Keratinocyte (primary cell): ENCODE measurements around the gene TRIM63. TPM values are rescaled to one million over a fixed set of nuclear protein-coding genes. Genes with fewer than 3 reads are reported as not detected.

Experiments
- DNase-seq: peaks from one replicate; pipeline ENCODE4 v3.0.0-alpha.2; 2011; ENCODE audit warnings: low read depth, missing footprints, low spot score
- FAIRE-seq: peaks from 2 replicates; lab custom pipeline; 2011; peaks lifted over from hg19 to GRCh38; lab: Jason Lieb, UNC
- H2AFZ ChIP-seq: 2 replicates; pipeline ENCODE4 v1.6.0; 2012; ENCODE audit warnings: low read length, control low read depth, inconsistent platforms; ENCODE audit not compliant: control insufficient read depth
- H3K27ac ChIP-seq: 2 replicates; pipeline ENCODE4 v1.5.1; 2011; ENCODE audit warnings: low read length; ENCODE audit not compliant: control insufficient read depth, insufficient read depth
- H3K27me3 ChIP-seq: 3 replicates; pipeline ENCODE4 v1.6.0; 2011; ENCODE audit warnings: low read length; ENCODE audit not compliant: control insufficient read depth, insufficient read depth; ENCODE audit errors: extremely low read depth
- H3K36me3 ChIP-seq, 2 experiments: 2 replicates in 1 of 2; 3 replicates in 1 of 2; pipeline ENCODE4 v1.5.1; 2011; ENCODE audit warnings: low read length in 2 of 2, mild to moderate bottlenecking in 1 of 2; ENCODE audit not compliant: control insufficient read depth in 2 of 2, insufficient read depth in 2 of 2; ENCODE audit errors: extremely low read depth in 1 of 2
- H3K4me1 ChIP-seq: 3 replicates; pipeline ENCODE4 v1.5.1; 2011; ENCODE audit warnings: low read length; ENCODE audit not compliant: control insufficient read depth, insufficient read depth; ENCODE audit errors: extremely low read depth
- H3K4me2 ChIP-seq: 3 replicates; pipeline ENCODE4 v1.6.0; 2011; ENCODE audit warnings: low read depth, low read length; ENCODE audit not compliant: control insufficient read depth, insufficient read depth; ENCODE audit errors: extremely low read depth
- H3K4me3 ChIP-seq, 3 experiments: fragments of 200-600 bp in 1 of 3; sonication (generic) in 1 of 3; 2 replicates in 2 of 3; 3 replicates in 1 of 3; pipeline ENCODE4 v1.5.1; 2011 to 2016; ENCODE audit warnings: low read length in 3 of 3, mild to moderate bottlenecking in 3 of 3, control low read depth in 2 of 3, inconsistent platforms in 1 of 3, low read depth in 1 of 3, mixed read lengths in 1 of 3, mixed run types in 1 of 3, moderate library complexity in 1 of 3; ENCODE audit not compliant: control insufficient read depth in 2 of 3, insufficient read depth in 2 of 3; ENCODE audit errors: extremely low read depth in 1 of 3
- H3K79me2 ChIP-seq: 2 replicates; pipeline ENCODE4 v1.6.0; 2012; ENCODE audit warnings: low read length; ENCODE audit not compliant: control insufficient read depth, insufficient read depth
- H3K9ac ChIP-seq: 3 replicates; pipeline ENCODE4 v1.6.0; 2011; ENCODE audit warnings: low read length; ENCODE audit not compliant: control insufficient read depth, insufficient read depth; ENCODE audit errors: extremely low read depth
- H3K9me1 ChIP-seq: 3 replicates; pipeline ENCODE4 v1.6.0; 2011; ENCODE audit warnings: low read length; ENCODE audit not compliant: control insufficient read depth, insufficient read depth; ENCODE audit errors: extremely low read depth
- H3K9me3 ChIP-seq: 2 replicates; pipeline ENCODE4 v1.5.1; 2012; ENCODE audit warnings: low read depth, low read length; ENCODE audit not compliant: control insufficient read depth
- H4K20me1 ChIP-seq: 3 replicates; pipeline ENCODE4 v1.6.0; 2011; ENCODE audit warnings: low read length; ENCODE audit not compliant: control insufficient read depth, insufficient read depth; ENCODE audit errors: extremely low read depth
- CTCF ChIP-seq, 3 experiments: IDR thresholded peaks in 1 of 3; conservative IDR thresholded peaks in 1 of 3; optimal IDR thresholded peaks in 1 of 3; 2 replicates in 2 of 3; 3 replicates in 1 of 3; pipeline versions ENCODE3 to v1.5.1; 2011; ENCODE audit warnings: low read length in 3 of 3, mild to moderate bottlenecking in 3 of 3, moderate library complexity in 2 of 3, control low read depth in 1 of 3, inconsistent platforms in 1 of 3; ENCODE audit not compliant: insufficient read depth in 2 of 3; ENCODE audit errors: extremely low read depth in 1 of 3
- EZH2 ChIP-seq: IDR thresholded peaks from one replicate; pipeline ENCODE4 v1.6.1; 2012; ENCODE audit warnings: inconsistent platforms, mild to moderate bottlenecking, low read length, moderate library complexity
- dilution Hi-C: fragments of 300-500 bp; cut with MboI; formaldehyde crosslinking; loops from one replicate; pipeline ENCODE4 v1.7.0; 2020; ENCODE audit warnings: low sequenced_read_pairs; ENCODE audit not compliant: extremely low pct_ligation_motif_present
- polyA plus RNA-seq, 5 experiments: library from polyadenylated mRNA; depleted of rRNA in 3 of 5; stranded (reverse) in 3 of 5; stranded (forward) in 1 of 5; unstranded in 1 of 5; fragments of >200 nt; gene quantifications; 1 replicate in 1 of 5; 2 replicates in 3 of 5; 3 replicates in 1 of 5; pipeline versions ENCODE4 v1.2.1 to v1.2.3, GENCODE V29; 2011 to 2012; ENCODE audit warnings: missing spikeins in 2 of 5, low read depth in 1 of 5, low replicate concordance in 1 of 5

The TRIM63 gene
- polyA plus RNA-seq, 1 donor (not counting 4 experiments of a cell fraction or from before 2014, with no cell fraction given) = not detected

GRCh38 chr1:26075421-26076144 is 8.2 kb upstream of the TRIM63 start:
- Histone ChIP-seq H3K27ac (no peak overlapping the region), H3K4me1 (peaks cover 4% of the 10 kb centered on the region), H2AFZ (no peak overlapping the region), H3K9ac (no peak overlapping the region), H3K4me3 (no peak overlapping the region), H3K9me1 (no peaks in the 10 kb centered on the region), H3K79me2 (no peaks in the 10 kb centered on the region), H3K27me3 (no peaks in the 10 kb centered on the region), H3K9me3 (no peaks in the 10 kb centered on the region), H4K20me1 (no peaks in the 10 kb centered on the region), H3K36me3 (no peaks in the 10 kb centered on the region), H3K4me2 (no peak overlapping the region)
- FAIRE-seq (peak; percentile 49), DNase-seq (no peak)
- dilution Hi-C loops = no loop called here
- no peak for TF ChIP-seq CTCF (optimal IDR thresholded peaks at IDR 0.05 in 1 of 3, IDR thresholded peaks at IDR 0.05 in 1 of 3, conservative IDR thresholded peaks at IDR 0.05 in 1 of 3; ENCODE audit: extremely low read depth in 1 of 3, insufficient read depth in 2 of 3, low read length in 3 of 3)
- TF ChIP-seq EZH2 = no peak

- H3K9me3 ChIP-seq = no peaks in the 10 kb centered on the region
- TF ChIP-seq CTCF (optimal IDR thresholded peaks at IDR 0.05 in 1 of 3, IDR thresholded peaks at IDR 0.05 in 1 of 3, conservative IDR thresholded peaks at IDR 0.05 in 1 of 3; ENCODE audit: extremely low read depth in 1 of 3, insufficient read depth in 2 of 3, low read length in 3 of 3) = no peak
- no peak for TF ChIP-seq EZH2
- H3K27me3 ChIP-seq = no peaks in the 10 kb centered on the region
- H3K79me2 ChIP-seq = no peaks in the 10 kb centered on the region
- H3K4me1 ChIP-seq = peaks cover 4% of the 10 kb centered on the region
- FAIRE-seq (no peak), DNase-seq (no peak)
- dilution Hi-C loops = no loop called here
- H3K36me3 ChIP-seq = no peaks in the 10 kb centered on the region
- no peak overlapping the region for H2AFZ ChIP-seq
- H3K27ac ChIP-seq = no peak overlapping the region
- H3K9ac ChIP-seq = no peak overlapping the region
- no peak overlapping the region for H3K4me2 ChIP-seq
- no peaks in the 10 kb centered on the region for H4K20me1 ChIP-seq
- H3K4me3 ChIP-seq = no peak overlapping the region
- H3K9me1 ChIP-seq = no peaks in the 10 kb centered on the region
These were observed 4.9 kb upstream of the TRIM63 start for GRCh38 chr1:26072305-26072704.
